ENCODE measurements around the gene TRIM59. TPM values are rescaled to one million over a fixed set of nuclear protein-coding genes. Genes with fewer than 3 reads are reported as not detected.

Gene TRIM59
- total and polyA plus RNA-seq, 9 of the 15 experiments (the other 6 are each of a cell fraction or from before 2014, with no cell fraction given) = 16.8 to 101 (median 34.8) TPM

DNA sequence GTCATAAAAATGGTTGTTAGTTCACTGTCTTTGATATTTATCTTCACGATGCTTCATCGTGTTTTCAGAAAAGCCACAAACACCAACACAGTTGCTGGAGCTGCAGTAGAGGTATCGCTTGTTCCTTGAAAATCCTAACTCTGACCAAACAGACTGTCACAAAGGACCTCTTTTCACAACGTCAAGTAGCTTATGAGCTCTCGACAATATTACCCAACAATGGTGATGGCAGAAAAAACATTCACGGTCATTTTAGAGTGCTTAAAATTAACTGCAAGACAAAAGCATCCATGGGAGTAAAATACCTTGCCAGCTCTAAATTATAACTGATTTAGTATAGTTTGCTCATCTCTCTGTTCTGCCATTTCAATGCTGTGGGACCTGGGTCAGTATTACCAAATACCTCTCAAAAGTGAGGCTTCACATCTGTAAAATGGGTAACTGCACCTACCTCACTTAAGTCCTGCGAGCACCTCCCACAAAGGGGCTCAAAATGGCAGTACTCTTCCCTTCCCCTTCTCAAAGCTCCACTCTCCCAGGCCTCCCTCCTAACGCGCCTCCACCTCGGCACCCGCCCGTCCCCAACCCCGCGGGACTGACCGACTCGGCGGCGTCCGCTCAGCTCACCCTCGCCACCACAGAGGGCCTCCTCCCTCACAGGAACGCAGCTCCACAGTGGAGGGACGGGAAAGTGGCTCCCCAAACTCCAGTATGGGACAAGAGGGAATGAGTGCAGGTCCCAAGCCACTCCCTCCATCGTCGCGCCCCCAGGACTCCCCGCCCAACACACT, 546 bp downstream of the TRIM59 start (continued):
- TF ChIP-seq RREB1 (CRISPR knock-in tag; IDR thresholded peaks at IDR 0.05) (no peak), VEZF1 (CRISPR knock-in tag; IDR thresholded peaks at IDR 0.05) (no peak), ARHGAP35 (IDR thresholded peaks at IDR 0.05; ENCODE audit: partially characterized antibody) (no peak), CC2D1A (IDR thresholded peaks at IDR 0.05) (0 out of 2 replicates have a peak, but pooled peaks have one; percentile 20), CHAMP1 (IDR thresholded peaks at IDR 0.05) (0 out of 2 replicates have a peak, but pooled peaks have one; percentile 26), NR2C1 (IDR thresholded peaks at IDR 0.05) (no peak), NR2C1 (tag; IDR thresholded peaks at IDR 0.05) (no peak), BCL6 (CRISPR knock-in tag; IDR thresholded peaks at IDR 0.05) (no peak), BRF1 (IDR thresholded peaks at IDR 0.05; ENCODE audit: borderline replicate concordance, extremely low read depth, insufficient read length) (no peak), PREB (CRISPR knock-in tag; IDR thresholded peaks at IDR 0.05) (no peak), JUND (IDR thresholded peaks at IDR 0.05; ENCODE audit: borderline replicate concordance, low read depth, low read length) (no peak), JUND (tag; IDR thresholded peaks at IDR 0.05; ENCODE audit: borderline replicate concordance, low read depth, low read length) (0 out of 3 replicates have a peak, but pooled peaks have one; percentile 20)
- TF ChIP-seq, protein P1, sequence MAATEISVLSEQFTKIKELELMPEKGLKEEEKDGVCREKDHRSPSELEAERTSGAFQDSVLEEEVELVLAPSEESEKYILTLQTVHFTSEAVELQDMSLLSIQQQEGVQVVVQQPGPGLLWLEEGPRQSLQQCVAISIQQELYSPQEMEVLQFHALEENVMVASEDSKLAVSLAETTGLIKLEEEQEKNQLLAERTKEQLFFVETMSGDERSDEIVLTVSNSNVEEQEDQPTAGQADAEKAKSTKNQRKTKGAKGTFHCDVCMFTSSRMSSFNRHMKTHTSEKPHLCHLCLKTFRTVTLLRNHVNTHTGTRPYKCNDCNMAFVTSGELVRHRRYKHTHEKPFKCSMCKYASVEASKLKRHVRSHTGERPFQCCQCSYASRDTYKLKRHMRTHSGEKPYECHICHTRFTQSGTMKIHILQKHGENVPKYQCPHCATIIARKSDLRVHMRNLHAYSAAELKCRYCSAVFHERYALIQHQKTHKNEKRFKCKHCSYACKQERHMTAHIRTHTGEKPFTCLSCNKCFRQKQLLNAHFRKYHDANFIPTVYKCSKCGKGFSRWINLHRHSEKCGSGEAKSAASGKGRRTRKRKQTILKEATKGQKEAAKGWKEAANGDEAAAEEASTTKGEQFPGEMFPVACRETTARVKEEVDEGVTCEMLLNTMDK (IDR thresholded peaks at IDR 0.05; ENCODE audit: borderline replicate concordance, insufficient read depth, low read depth, low read length, poor library complexity, severe bottlenecking) = no peak
